Choroid plexus epithelial cell (primary cell): Measurements from ENCODE around the gene CLCC1.
"Not testable (repeated sequence)": the region's sequence is repeated elsewhere in the genome, so short reads cannot be mapped to it uniquely, and the experiment has no call there.

Source experiments
- DNase-seq: peaks from one replicate; pipeline ENCODE4 v3.0.0-alpha.2; 2010; ENCODE audit warnings: low read depth
- H3K4me3 ChIP-seq: 2 replicates; pipeline ENCODE4 v1.5.1; 2011; ENCODE audit warnings: low read depth, mild to moderate bottlenecking, control low read depth, low read length, moderate library complexity
- CTCF ChIP-seq: conservative IDR thresholded peaks from 2 replicates; pipeline ENCODE4 v1.5.1; 2011; ENCODE audit warnings: low read depth, mild to moderate bottlenecking, control low read depth, inconsistent platforms, low read length, moderate library complexity

CLCC1 gene

GRCh38 chr1:108953452-108953851, 9.8 kb downstream of the CLCC1 start:
- no peak overlapping the region for H3K4me3 ChIP-seq
- no peak for TF ChIP-seq CTCF
- DNase-seq, result no peak

DNA sequence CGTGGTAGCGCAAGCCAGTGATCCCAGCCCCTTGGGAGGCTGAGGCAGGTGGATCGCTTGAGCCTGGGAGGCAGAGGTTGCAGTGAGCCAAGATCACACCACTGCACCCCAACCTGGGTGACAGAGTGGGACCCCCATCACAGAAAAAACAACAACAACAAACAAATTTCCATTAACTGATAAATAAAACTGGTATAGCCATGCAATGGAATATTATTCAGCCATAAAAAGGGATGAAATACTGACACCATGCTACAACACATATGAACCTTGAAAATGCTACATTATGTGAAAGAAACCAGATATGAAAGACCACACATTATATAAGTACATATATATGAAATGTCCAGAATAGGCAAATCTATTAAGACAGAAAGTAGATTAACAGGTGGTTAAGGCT, 12.0 kb downstream of the CLCC1 start:
- H3K4me3 ChIP-seq, result no peak overlapping the region
- DNase-seq, result no peak
- TF ChIP-seq CTCF, result no peak

DNA sequence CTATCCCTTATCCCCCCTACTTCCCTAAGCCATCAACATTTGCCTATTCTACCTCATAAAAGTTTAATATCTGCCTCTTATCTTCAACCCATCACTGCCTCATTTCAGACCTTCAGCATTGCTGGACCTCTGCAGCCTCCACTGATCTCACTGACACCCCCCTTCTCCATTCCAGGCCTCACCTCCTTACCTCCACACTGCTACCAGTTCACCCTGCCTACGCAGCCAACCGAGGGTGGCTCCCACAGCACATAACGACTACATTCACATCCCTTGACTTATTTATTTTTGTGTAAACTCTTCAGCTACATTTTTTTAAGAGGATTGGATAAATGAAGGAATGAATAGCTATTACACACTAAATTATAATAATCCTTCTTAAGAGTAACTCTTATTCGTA, 14.2 kb downstream of the CLCC1 start:
- H3K4me3 ChIP-seq, result no peak overlapping the region
- TF ChIP-seq CTCF, result no peak
- DNase-seq, result no peak

GRCh38 chr1:108947871-108948525, 15.3 kb downstream of the CLCC1 start:
- H3K4me3 ChIP-seq, result peak overlapping the region; percentile 36
- TF ChIP-seq CTCF, result no peak
- peak; percentile 17 for DNase-seq

DNA sequence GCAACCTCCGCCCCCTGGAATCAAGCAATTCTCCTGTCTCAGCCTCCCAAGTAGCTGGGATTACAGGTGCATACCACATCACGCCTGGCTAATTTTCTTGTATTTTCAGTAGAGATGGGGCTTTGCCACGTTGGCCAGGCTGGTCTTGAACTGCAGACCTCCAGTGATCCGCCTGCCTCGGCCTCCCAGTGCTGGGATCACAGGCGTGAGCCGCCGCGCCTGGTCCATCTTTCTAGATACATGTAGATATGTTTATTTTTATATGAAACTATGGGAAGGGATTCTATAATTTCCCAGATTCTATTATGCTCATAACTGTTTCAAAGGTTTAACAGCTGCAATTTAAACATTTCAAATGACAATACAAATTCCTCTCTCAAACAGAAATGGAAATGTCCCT, 27.1 kb downstream of the CLCC1 start:
- H3K4me3 ChIP-seq, result no peak overlapping the region
- no peak for DNase-seq
- no peak for TF ChIP-seq CTCF

GRCh38 chr1:108933944-108934343, 29.3 kb downstream of the CLCC1 start:
- no peak overlapping the region for H3K4me3 ChIP-seq
- no peak for TF ChIP-seq CTCF
- no peak for DNase-seq

DNA sequence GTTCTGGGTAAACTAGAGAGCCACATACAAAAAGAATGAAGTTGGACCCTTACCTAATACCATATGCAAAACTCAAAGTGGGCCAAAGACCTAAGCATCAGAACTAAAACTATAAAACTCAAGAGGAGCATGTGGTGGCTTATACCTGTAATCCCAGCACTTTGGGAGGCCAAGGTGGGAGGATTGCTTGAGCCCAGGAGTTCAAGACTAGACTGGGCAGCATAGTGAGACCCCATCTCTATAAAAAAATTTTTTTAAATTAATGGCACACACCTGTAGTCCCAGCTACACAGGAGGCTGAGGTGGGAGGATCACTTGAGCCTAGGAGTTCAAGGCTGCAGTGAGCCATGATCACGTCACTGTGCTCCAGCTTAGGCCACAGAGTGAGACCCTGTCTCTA, 35.7 kb downstream of the CLCC1 start:
- DNase-seq, result not testable (repeated sequence)

More for the DNA sequence above, 35.7 kb downstream of the CLCC1 start:
- not testable (repeated sequence) for H3K4me3 ChIP-seq
